GM18498 (cell line): ENCODE results near the gene OR7G1.
"Not testable (repeated sequence)": the region's sequence is repeated elsewhere in the genome, so short reads cannot be mapped to it uniquely, and the experiment has no call there.

Source experiments
- ATAC-seq: cut with Tn5 transposase; IDR thresholded peaks from one replicate; pipeline ENCODE4 v1.9.1; 2021; ENCODE audit warnings: mild to moderate bottlenecking, moderate library complexity; ENCODE audit not compliant: unreplicated experiment

OR7G1 gene

GRCh38 chr19:9086761-9087160 is 28.8 kb downstream of the OR7G1 start, which contains the start of gene OR1M1:
TSS of gene OR1M1 (plus strand) at chr19:9087061. CDS start at chr19:9093245, 6,184 bp downstream.
- no peak for ATAC-seq

- no peak for ATAC-seq
Measured at GRCh38 chr19:9078651-9079050, 36.9 kb downstream of the OR7G1 start.

- ATAC-seq = no peak
Measured at GRCh38 chr19:9076901-9077300, 38.7 kb downstream of the OR7G1 start.

GRCh38 chr19:9075064-9075949 is 40.3 kb downstream of the OR7G1 start:
- ATAC-seq = no peak

- no peak for ATAC-seq
Measured at GRCh38 chr19:9073806-9074205, 41.8 kb downstream of the OR7G1 start.

- not testable (repeated sequence) for ATAC-seq
Measured at GRCh38 chr19:9071720-9072119, 43.8 kb downstream of the OR7G1 start.

- no peak for ATAC-seq
Measured at GRCh38 chr19:9070066-9070465, 45.5 kb downstream of the OR7G1 start.

- ATAC-seq = no peak
Measured at GRCh38 chr19:9065457-9066014, 50.0 kb downstream of the OR7G1 start.
